GM19023 (cell line): ENCODE data around the gene UNC13A.

Experiments used
- ATAC-seq: cut with Tn5 transposase; IDR thresholded peaks from one replicate; pipeline ENCODE4 v1.9.1; 2021; ENCODE audit warnings: mild to moderate bottlenecking, moderate library complexity; ENCODE audit not compliant: unreplicated experiment

UNC13A gene

GRCh38 chr19:17673937-17674799 lies 14.0 kb downstream of the UNC13A start:
- no peak for ATAC-seq

GRCh38 chr19:17671906-17672305 lies 16.2 kb downstream of the UNC13A start:
- ATAC-seq = no peak

- no peak for ATAC-seq
These were observed 18.7 kb downstream of the UNC13A start for GRCh38 chr19:17669419-17669818.

GRCh38 chr19:17665058-17665457 lies 23.1 kb downstream of the UNC13A start:
- ATAC-seq = no peak

- no peak for ATAC-seq
These were observed 28.2 kb downstream of the UNC13A start for GRCh38 chr19:17659996-17660395.

GRCh38 chr19:17658666-17659065 lies 29.5 kb downstream of the UNC13A start:
- ATAC-seq = no peak

DNA sequence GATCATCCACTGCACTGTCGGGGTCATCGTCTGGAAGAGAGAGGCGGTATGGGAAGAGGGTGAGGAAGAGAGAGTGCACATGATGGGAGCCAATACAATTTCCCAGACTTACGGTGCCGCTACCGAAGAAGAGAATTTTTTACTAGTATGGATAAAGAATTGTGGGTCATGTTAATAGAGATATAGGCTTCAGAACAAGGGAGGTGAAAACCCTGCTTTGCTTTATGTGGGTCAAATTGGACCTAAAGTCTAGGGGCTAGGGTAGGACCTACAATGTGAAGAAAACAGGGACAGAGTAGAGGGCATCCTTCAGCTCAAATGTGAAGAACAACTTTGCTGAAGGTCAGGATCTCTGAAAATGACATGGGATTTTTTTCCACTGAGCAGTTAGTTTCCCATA lies 29.9 kb downstream of the UNC13A start:
- ATAC-seq = no peak

- no peak for ATAC-seq
These were observed 31.2 kb downstream of the UNC13A start for GRCh38 chr19:17656970-17657369.

- no peak for ATAC-seq
These were observed 32.2 kb downstream of the UNC13A start for GRCh38 chr19:17655751-17656472.

DNA sequence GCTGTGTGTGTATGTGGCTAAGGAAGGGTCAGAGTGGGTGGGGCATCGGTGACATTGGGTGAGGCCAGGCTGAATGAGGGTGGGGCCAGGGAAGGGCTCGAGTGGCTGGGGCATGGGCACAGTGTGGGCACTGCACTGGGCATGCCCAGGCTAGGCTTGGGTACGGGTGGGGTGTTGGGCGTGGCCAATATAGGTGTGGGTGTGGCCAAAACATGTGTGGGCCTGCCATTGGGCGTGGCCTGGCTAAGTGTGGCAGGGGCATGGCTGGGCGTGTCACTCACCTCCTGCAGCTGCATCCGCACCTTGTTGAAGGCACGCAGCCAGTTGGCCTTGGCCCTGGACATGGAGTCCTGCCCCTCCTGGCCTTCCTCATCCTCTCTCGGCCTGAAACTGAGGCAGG lies 33.2 kb downstream of the UNC13A start:
- ATAC-seq = no peak

DNA sequence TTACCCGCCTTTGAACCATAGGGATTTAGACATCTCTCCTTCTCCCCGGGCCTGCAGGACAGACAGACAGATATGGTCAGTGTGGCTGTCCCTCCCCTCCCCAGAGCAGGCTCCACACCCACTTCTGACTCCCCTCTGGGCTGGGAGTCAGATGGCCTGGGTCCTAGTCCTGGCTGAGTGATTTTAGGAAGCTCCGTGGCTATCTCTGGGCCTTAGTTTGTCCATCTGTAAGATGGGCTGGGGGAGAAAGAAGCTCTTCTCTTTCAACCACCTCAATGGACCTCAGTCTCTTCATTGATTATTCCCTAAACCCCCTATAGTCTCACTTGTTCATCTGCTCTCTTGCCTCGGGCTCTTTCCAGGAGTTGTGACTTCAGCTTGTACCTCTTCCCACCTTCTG lies 35.5 kb downstream of the UNC13A start:
- ATAC-seq = no peak

GRCh38 chr19:17648786-17649185 lies 39.4 kb downstream of the UNC13A start:
- ATAC-seq = no peak

DNA sequence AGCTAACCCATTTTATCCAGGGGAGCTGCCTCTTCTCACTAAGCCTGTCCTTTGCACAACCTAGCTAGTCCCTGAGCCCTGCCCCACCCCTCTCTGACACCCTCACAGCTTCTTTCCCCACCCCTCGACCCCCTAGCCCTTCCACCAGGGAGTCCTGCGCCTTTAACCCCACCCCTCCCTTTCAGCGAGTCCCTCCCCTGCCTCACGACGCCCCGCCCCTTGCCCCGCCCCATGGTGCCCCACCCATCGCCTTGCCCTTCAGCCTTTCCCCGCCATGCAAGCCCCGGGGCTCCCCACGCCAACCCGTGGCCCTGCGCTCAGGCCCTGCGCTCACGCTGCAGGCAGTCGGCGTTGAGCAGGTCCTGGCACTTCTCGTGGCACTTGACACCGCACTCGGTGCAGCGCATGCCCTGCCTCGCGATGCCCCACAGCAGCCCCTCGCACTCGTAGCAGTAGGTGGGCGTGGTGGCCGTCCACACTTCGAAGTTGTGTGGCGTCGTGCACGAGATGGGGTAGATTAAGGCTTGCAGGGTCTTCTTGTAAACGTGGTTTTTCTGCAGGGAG lies 40.0 kb downstream of the UNC13A start:
- no peak for ATAC-seq

GRCh38 chr19:17647071-17648020 lies 40.8 kb downstream of the UNC13A start:
- no peak for ATAC-seq

DNA sequence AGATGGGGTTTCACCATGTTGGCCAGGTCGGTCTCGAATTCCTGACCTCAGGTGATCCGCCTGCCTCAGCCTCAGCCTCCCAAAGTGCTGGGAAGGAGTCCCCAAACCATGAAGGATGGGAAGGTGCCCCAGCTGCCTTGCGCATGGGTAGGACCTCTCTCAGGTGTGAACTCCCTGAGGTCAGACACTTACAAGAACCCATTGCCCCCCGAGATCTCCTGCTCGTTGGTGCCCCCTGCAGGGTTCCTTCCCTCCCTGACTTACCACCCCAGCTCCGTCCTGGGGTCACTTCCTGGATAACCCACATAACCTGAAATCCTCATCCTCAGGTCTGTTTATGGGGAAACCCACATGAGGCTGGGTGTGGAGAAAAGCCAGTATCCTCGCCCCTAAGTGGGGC lies 41.7 kb downstream of the UNC13A start:
- ATAC-seq = no peak

DNA sequence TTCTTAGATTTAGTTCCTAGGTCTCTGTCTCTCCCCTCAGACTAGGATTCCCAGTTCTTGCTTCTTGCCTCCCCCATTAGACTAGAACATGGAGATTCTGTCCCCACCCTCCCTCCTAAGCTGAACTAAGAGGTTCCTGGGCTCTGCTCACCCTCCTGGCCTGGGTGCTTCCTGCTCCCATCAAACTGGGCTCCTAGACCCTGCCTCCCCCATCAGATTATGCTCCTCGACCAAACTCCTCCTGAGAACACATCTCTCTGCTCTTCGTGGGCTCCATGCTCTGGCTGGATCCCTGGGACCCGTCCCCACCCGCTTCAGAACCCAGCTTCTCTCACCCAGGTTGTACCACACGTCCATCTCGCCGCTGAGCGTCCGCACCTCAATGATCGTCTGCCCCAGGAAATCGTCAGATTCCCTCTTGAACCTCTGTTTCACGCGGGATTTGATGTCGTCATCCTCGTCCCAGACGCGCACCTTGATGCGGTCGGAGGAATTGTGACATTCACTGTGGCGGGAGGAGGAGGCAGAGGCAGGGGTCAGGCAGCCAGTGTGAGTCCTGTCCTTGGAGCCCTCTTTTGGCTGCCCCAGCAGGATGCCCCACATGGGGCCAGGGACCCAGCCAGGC lies 42.7 kb downstream of the UNC13A start:
- ATAC-seq = no peak

DNA sequence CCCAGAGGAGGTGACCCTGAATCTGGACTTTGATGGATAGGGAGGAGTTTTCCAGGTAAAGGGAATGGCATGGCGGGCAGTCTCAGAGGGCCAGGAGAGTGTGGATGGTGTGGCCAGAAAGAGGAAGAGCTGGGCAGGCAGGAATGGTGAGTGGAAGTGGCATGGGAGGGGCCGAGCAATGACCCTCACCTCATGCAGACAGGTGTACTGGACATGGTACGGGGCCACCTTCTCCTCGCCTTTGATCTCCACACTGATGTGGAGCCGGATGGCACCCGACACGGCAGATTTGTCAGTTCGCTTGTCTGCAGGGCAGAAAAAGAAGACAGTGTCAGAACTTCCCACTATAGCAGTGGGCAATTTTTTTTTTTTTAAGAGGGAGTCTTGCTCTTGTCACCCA lies 45.5 kb downstream of the UNC13A start:
- no peak for ATAC-seq

GRCh38 chr19:17641846-17642245 lies 46.3 kb downstream of the UNC13A start:
- ATAC-seq = no peak

DNA sequence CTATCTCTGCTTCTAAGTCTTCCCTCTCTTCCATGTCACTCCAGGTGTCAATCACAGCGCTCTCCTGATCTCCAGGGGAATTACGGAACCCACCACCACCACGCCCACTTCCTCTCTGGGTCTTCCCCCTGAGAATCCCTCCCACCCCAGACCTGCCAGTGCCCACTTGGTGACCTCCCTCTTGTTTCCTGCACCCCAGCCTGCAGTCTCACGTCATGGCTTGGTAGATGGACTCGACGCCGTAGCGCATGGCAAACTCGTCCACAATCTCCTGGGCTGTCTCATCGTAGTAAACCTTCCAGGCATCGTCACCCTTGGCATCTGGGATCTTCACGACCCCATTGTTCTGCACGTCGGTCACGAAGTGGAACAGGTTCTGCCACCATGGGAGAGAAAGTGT lies 47.0 kb downstream of the UNC13A start:
- ATAC-seq = no peak

- ATAC-seq = no peak
These were observed 54.5 kb downstream of the UNC13A start for GRCh38 chr19:17633700-17634099.
